Gastroesophageal sphincter (tissue), 4 donors: ENCODE measurements around the gene HSPBAP1. TPM values are rescaled to one million over a fixed set of nuclear protein-coding genes. Genes with fewer than 3 reads are reported as not detected.

Source experiments
- ATAC-seq: fragments of 150-250 bp; one replicate; pipeline ENCODE4 v1.9.1; 2016; ENCODE audit warnings: mild to moderate bottlenecking, moderate library complexity
- H3K27ac ChIP-seq, 4 donors: fragments of 200-600 bp; sonication (generic) in 3 of 4; 1 replicate in 3 of 4; 2 replicates in 1 of 4; pipeline ENCODE4 v1.5.1; 2016 to 2019
- H3K27me3 ChIP-seq: fragments of 200-600 bp; sonication (generic); one replicate; pipeline ENCODE4 v1.5.1; 2019
- H3K36me3 ChIP-seq, 2 donors: fragments of 200-600 bp; sonication (generic); one replicate each; pipeline ENCODE4 v1.5.1; 2019; ENCODE audit warnings: control low read depth in 1 of 2
- H3K4me1 ChIP-seq, 3 donors: fragments of 200-600 bp; sonication (generic); 1 replicate in 2 of 3; 2 replicates in 1 of 3; pipeline ENCODE4 v1.5.1; 2016 to 2019; ENCODE audit warnings: control low read depth in 2 of 3
- H3K4me3 ChIP-seq, 2 donors: fragments of 200-600 bp; sonication (generic); one replicate each; pipeline ENCODE4 v1.5.1; 2019; ENCODE audit warnings: mild to moderate bottlenecking in 1 of 2, moderate library complexity in 1 of 2
- H3K9me3 ChIP-seq, 3 donors: fragments of 200-600 bp; sonication (generic); one replicate each; pipeline ENCODE4 v1.5.1; 2017 to 2019; ENCODE audit warnings: control low read depth in 2 of 3
- CTCF ChIP-seq, 4 experiments: fragments of 200-600 bp in 2 of 4; fragments of 450-650 bp in 2 of 4; sonication (generic) in 1 of 4; IDR thresholded peaks; one replicate each; pipeline ENCODE4 v1.5.1; 2017 to 2019; ENCODE audit warnings: antibody characterized with exemption in 4 of 4, mild to moderate bottlenecking in 2 of 4, moderate library complexity in 2 of 4
- EP300 ChIP-seq: sonication (generic); formaldehyde crosslinking; IDR thresholded peaks from one replicate; pipeline ENCODE4 v1.6.1; 2017; ENCODE audit warnings: antibody characterized with exemption, mild to moderate bottlenecking
- POLR2A ChIP-seq, 2 donors: fragments of 450-650 bp; IDR thresholded peaks; one replicate each; pipeline ENCODE4 v1.6.1; 2017; ENCODE audit warnings: antibody characterized with exemption in 2 of 2, mild to moderate bottlenecking in 2 of 2, moderate library complexity in 1 of 2
- POLR2AphosphoS5 ChIP-seq: sonication (generic); formaldehyde crosslinking; IDR thresholded peaks from one replicate; pipeline ENCODE4 v1.6.1; 2017; ENCODE audit warnings: antibody characterized with exemption
- WGBS, 2 donors: methylation state at CpG; one replicate each; pipeline ENCODE4 v1.1.5; 2018; ENCODE audit warnings: low coverage in 1 of 2; 5-methylcytosine and 5-hydroxymethylcytosine counted together
- total RNA-seq, 4 donors: library from RNA; depleted of rRNA; stranded (reverse); fragments of >200 nt; gene quantifications; one replicate each; pipeline ENCODE4 v1.1.0, GENCODE V29; 2016

Gene HSPBAP1
- total RNA-seq, 4 donors from 2014 or later = 7.0 to 18.5 (median 9.6) TPM

GRCh38 chr3:122770521-122771202 lies 23.0 kb downstream of the HSPBAP1 start:
- Histone ChIP-seq H3K4me1 (no peaks in the 10 kb centered on the region), H3K36me3 (peaks cover 0 to 54% of the 10 kb centered on the region in 2 donors), H3K9me3 (no peaks in the 10 kb centered on the region), H3K27ac (no peak overlapping the region), H3K27me3 (no peaks in the 10 kb centered on the region), H3K4me3 (no peak overlapping the region)
- TF ChIP-seq EP300 = no peak
- no peak for TF ChIP-seq CTCF (IDR thresholded peaks at IDR 0.05)
- TF ChIP-seq POLR2A (IDR thresholded peaks at IDR 0.05) = no peak
- no peak for TF ChIP-seq POLR2AphosphoS5
- 80 to 89% methylated on average over 5 of the region's 5 CpGs for WGBS, 2 donors
- ATAC-seq = no peak

GRCh38 chr3:122767540-122768372 lies 25.9 kb downstream of the HSPBAP1 start:
- Histone ChIP-seq H3K36me3 (peaks cover 0 to 42% of the 10 kb centered on the region in 2 donors), H3K9me3 (no peaks in the 10 kb centered on the region), H3K4me1 (no peaks in the 10 kb centered on the region), H3K27ac (peak overlapping the region in 1 of 4 donors; percentile 9), H3K27me3 (no peaks in the 10 kb centered on the region), H3K4me3 (no peak overlapping the region)
- TF ChIP-seq EP300 (no peak), POLR2AphosphoS5 (no peak), CTCF (IDR thresholded peaks at IDR 0.05) (no peak), POLR2A (IDR thresholded peaks at IDR 0.05) (no peak)
- ATAC-seq = no peak
- WGBS, 2 donors = 80 to 86% methylated on average over 3 of the region's 3 CpGs

DNA sequence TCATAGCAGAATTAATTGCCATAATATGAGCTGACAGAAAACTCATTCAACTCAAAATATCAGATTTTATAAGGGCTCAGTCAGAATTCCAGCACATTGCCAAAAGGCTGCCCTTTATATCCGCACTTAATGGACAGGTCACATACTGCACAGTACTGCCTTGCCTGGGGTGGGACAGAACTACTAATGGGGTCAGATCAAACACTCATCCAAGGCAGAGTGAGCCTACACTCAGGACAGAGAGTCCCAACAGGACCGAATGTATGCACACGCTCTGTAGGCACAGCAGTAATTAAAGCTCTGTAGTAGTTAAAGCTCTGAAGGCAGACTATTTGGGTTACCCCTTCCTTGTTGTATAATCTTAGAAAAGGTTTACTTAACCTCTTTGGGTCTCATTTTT lies 27.2 kb downstream of the HSPBAP1 start:
- TF ChIP-seq POLR2AphosphoS5 (no peak), CTCF (IDR thresholded peaks at IDR 0.05) (no peak), POLR2A (IDR thresholded peaks at IDR 0.05) (no peak), EP300 (no peak)
- 80 to 92% methylated on average over 2 to 3 of the region's 3 CpGs for WGBS, 2 donors
- no peaks in the 10 kb centered on the region for H3K4me1 ChIP-seq
- H3K4me3 ChIP-seq = no peak overlapping the region
- no peaks in the 10 kb centered on the region for H3K9me3 ChIP-seq
- peaks cover 0 to 42% of the 10 kb centered on the region in 2 donors for H3K36me3 ChIP-seq
- ATAC-seq = no peak
- no peak overlapping the region for H3K27ac ChIP-seq
- no peaks in the 10 kb centered on the region for H3K27me3 ChIP-seq

DNA sequence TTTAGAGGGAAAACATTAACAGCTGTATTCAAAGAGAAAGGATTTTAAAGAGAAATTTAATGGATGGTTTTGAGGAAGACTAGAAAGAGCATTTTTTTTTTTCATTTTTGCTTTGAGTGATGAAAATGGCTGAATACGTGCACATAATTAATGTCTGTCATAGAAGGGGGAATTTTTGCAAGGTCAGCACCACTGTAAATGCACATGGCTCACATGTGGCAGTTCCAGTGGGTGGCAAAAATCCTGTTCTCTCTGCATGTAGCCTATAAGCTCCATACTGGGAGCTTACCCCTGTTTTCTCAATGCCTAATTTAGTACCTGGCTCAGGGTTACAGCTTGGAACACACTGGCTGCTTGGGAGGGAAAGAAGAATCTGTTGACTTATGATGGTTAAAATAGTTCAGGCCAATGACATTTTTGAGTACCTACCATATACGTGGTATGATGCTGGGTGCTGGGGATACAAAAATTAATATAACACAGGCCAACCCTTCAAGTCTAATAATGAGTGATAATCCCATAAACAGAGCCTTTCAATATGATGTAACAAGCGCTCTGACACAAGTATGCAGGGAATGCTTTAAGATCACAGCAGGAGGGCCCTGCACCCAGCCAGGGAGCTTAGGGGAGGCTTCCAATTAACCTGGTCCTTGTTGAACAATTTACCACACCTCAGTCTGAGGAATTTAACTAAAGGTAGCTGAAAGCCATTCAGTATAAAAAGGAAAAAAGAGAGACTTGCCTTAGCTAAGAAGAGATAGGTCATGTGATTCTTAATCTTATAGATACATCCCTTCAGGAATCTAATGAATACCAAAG lies 33.0 kb downstream of the HSPBAP1 start:
- H3K4me1 ChIP-seq = peaks cover 0 to 13% (median 0%) of the 10 kb centered on the region in 3 donors
- H3K27ac ChIP-seq = no peak overlapping the region
- no peaks in the 10 kb centered on the region for H3K9me3 ChIP-seq
- WGBS, 2 donors = 55 to 71% methylated on average over 2 to 3 of the region's 3 CpGs
- TF ChIP-seq EP300 = no peak
- TF ChIP-seq POLR2A (IDR thresholded peaks at IDR 0.05) = no peak
- TF ChIP-seq CTCF (IDR thresholded peaks at IDR 0.05) = no peak
- TF ChIP-seq POLR2AphosphoS5 = no peak
- no peaks in the 10 kb centered on the region for H3K27me3 ChIP-seq
- H3K4me3 ChIP-seq = no peak overlapping the region
- no peak for ATAC-seq
- peaks cover 0 to 31% of the 10 kb centered on the region in 2 donors for H3K36me3 ChIP-seq
